H9 (cell line): Measurements from ENCODE around the gene RALGAPA1. TPM values are rescaled to one million over a fixed set of nuclear protein-coding genes. Genes with fewer than 3 reads are reported as not detected.

Source experiments
- DNase-seq: peaks from one replicate; pipeline ENCODE4 v3.0.0-alpha.2; 2017
- H2AFZ ChIP-seq: one replicate; pipeline ENCODE4 v1.6.1; 2013; ENCODE audit warnings: mild to moderate bottlenecking, low read length, control low read depth, moderate library complexity
- H2AK5ac ChIP-seq: 2 replicates; pipeline ENCODE4 v1.6.1; 2013; ENCODE audit warnings: low read length, control low read depth, mixed read lengths; ENCODE audit not compliant: insufficient read length
- H2BK120ac ChIP-seq: one replicate; pipeline ENCODE4 v1.6.1; 2013; ENCODE audit warnings: low read depth, mild to moderate bottlenecking, low read length, control low read depth, inconsistent platforms; ENCODE audit not compliant: poor library complexity, severe bottlenecking
- H2BK12ac ChIP-seq: 2 replicates; pipeline ENCODE4 v1.6.1; 2013; ENCODE audit warnings: low read length, control low read depth, mixed read lengths, low read depth; ENCODE audit not compliant: insufficient read length
- H2BK15ac ChIP-seq: 2 replicates; pipeline ENCODE4 v1.6.1; 2013; ENCODE audit warnings: low read depth, low read length, control low read depth
- H2BK20ac ChIP-seq: one replicate; pipeline ENCODE4 v1.6.1; 2013; ENCODE audit warnings: low read depth, mild to moderate bottlenecking, low read length, control low read depth, inconsistent platforms; ENCODE audit not compliant: poor library complexity, severe bottlenecking
- H2BK5ac ChIP-seq: 2 replicates; pipeline ENCODE4 v1.6.1; 2013; ENCODE audit warnings: low read length, control low read depth, mixed read lengths; ENCODE audit not compliant: insufficient read length
- H3K14ac ChIP-seq: 2 replicates; pipeline ENCODE4 v1.6.1; 2013; ENCODE audit warnings: low read length, control low read depth; ENCODE audit not compliant: insufficient read depth
- H3K18ac ChIP-seq: 2 replicates; pipeline ENCODE4 v1.6.1; 2013; ENCODE audit warnings: low read depth, mild to moderate bottlenecking, mixed read lengths, low read length, control low read depth; ENCODE audit not compliant: insufficient read length
- H3K23ac ChIP-seq: 2 replicates; pipeline ENCODE4 v1.6.1; 2013; ENCODE audit warnings: low read length, control low read depth, mixed read lengths, low read depth; ENCODE audit not compliant: insufficient read length
- H3K23me2 ChIP-seq: 2 replicates; pipeline ENCODE4 v1.6.1; 2013; ENCODE audit warnings: low read depth, mild to moderate bottlenecking, mixed read lengths, low read length, control low read depth; ENCODE audit not compliant: insufficient read length, poor library complexity, severe bottlenecking
- H3K27ac ChIP-seq: 2 replicates; pipeline ENCODE4 v1.5.1; 2013; ENCODE audit warnings: low read length, control low read depth, mixed read lengths, low read depth; ENCODE audit not compliant: insufficient read length
- H3K27me3 ChIP-seq: 2 replicates; pipeline ENCODE4 v1.6.1; 2013; ENCODE audit warnings: low read length, control low read depth, inconsistent platforms; ENCODE audit not compliant: insufficient read depth
- H3K4ac ChIP-seq: 2 replicates; pipeline ENCODE4 v1.6.1; 2013; ENCODE audit warnings: low read depth, mild to moderate bottlenecking, control low read depth, inconsistent platforms, low read length, moderate library complexity
- H3K4me1 ChIP-seq: 2 replicates; pipeline ENCODE4 v1.6.1; 2013; ENCODE audit warnings: low read length, control low read depth, inconsistent platforms; ENCODE audit not compliant: insufficient read depth
- H3K4me2 ChIP-seq: 2 replicates; pipeline ENCODE4 v1.6.1; 2013; ENCODE audit warnings: low read length, control low read depth, mixed read lengths; ENCODE audit not compliant: insufficient read length, insufficient read depth
- H3K56ac ChIP-seq: 2 replicates; pipeline ENCODE4 v1.6.1; 2013; ENCODE audit warnings: low read depth, mild to moderate bottlenecking, mixed read lengths, low read length, control low read depth; ENCODE audit not compliant: insufficient read length
- H3K79me1 ChIP-seq: 2 replicates; pipeline ENCODE4 v1.6.1; 2013; ENCODE audit warnings: low read depth, mild to moderate bottlenecking, moderate library complexity, low read length, control low read depth, inconsistent platforms; ENCODE audit not compliant: insufficient read depth, poor library complexity, severe bottlenecking
- H3K79me2 ChIP-seq: 2 replicates; pipeline ENCODE4 v1.6.1; 2013; ENCODE audit warnings: low read length, control low read depth, inconsistent platforms; ENCODE audit not compliant: insufficient read depth
- H3K9ac ChIP-seq: 2 replicates; pipeline ENCODE4 v1.6.1; 2013; ENCODE audit warnings: low read length, control low read depth, mixed read lengths; ENCODE audit not compliant: insufficient read length; ENCODE audit errors: extremely low read depth
- H3K9me3 ChIP-seq: one replicate; pipeline ENCODE4 v1.6.1; 2013; ENCODE audit warnings: low read depth, low read length, inconsistent platforms; ENCODE audit not compliant: control insufficient read depth
- H3T11ph ChIP-seq: one replicate; pipeline ENCODE4 v1.6.1; 2013; ENCODE audit warnings: mild to moderate bottlenecking, low read length, control low read depth, inconsistent platforms
- H4K20me1 ChIP-seq: one replicate; pipeline ENCODE4 v1.6.1; 2013; ENCODE audit not compliant: control insufficient read depth, insufficient read length, insufficient read depth
- H4K5ac ChIP-seq: 2 replicates; pipeline ENCODE4 v1.6.1; 2013; ENCODE audit warnings: low read depth, mild to moderate bottlenecking, mixed read lengths, low read length, control low read depth; ENCODE audit not compliant: insufficient read length
- H4K8ac ChIP-seq: replicated peaks from 2 replicates; pipeline ENCODE4 v1.6.1; 2013; ENCODE audit warnings: low read length, control low read depth, mixed read lengths, low read depth; ENCODE audit not compliant: insufficient read length
- H4K91ac ChIP-seq: 2 replicates; pipeline ENCODE4 v1.6.1; 2013; ENCODE audit warnings: low read depth, mild to moderate bottlenecking, moderate library complexity, mixed read lengths, low read length, control low read depth; ENCODE audit not compliant: insufficient read length
- H3K27ac Mint-ChIP-seq, 3 experiments: 2 replicates in 2 of 3; 3 replicates in 1 of 3; pipeline ENCODE4 v1.8.0; 2020 to 2021; ENCODE audit warnings: mixed read lengths in 3 of 3, mild to moderate bottlenecking in 1 of 3, moderate library complexity in 1 of 3
- H3K27me3 Mint-ChIP-seq: 2 replicates; pipeline ENCODE4 v1.8.0; 2021; ENCODE audit warnings: low read depth, mild to moderate bottlenecking, moderate library complexity, mixed read lengths
- H3K36me3 Mint-ChIP-seq, 3 experiments: 2 replicates in 2 of 3; 3 replicates in 1 of 3; pipeline ENCODE4 v1.8.0; 2020 to 2021; ENCODE audit warnings: low read depth in 3 of 3, mixed read lengths in 3 of 3; ENCODE audit not compliant: insufficient read depth in 1 of 3
- H3K4me1 Mint-ChIP-seq, 2 experiments: 2 replicates each; pipeline ENCODE4 v1.8.0; 2020; ENCODE audit warnings: mixed read lengths in 2 of 2
- H3K4me3 Mint-ChIP-seq, 2 experiments: 2 replicates in 1 of 2; 3 replicates in 1 of 2; pipeline ENCODE4 v1.8.0; 2020 to 2021; ENCODE audit warnings: mild to moderate bottlenecking in 2 of 2, mixed read lengths in 2 of 2, moderate library complexity in 1 of 2
- H3K9me3 Mint-ChIP-seq, 2 experiments: 2 replicates in 1 of 2; 3 replicates in 1 of 2; pipeline ENCODE4 v1.8.0; 2020; ENCODE audit warnings: mild to moderate bottlenecking in 2 of 2, mixed read lengths in 2 of 2, moderate library complexity in 1 of 2
- CTCF ChIP-seq: fragments of 200-600 bp; sonication (generic); conservative IDR thresholded peaks from 3 replicates; pipeline ENCODE4 v1.8.0; 2021; ENCODE audit warnings: antibody characterized with exemption, mild to moderate bottlenecking
- WGBS: extraction: QIAGEN DNeasy Blood & Tissue Kit; methylation state at CpG from one replicate; pipeline ENCODE4 v1.1.7; 2013; ENCODE audit warnings: missing lambda C conversion rate, low lambda C conversion rate, mixed read lengths; ENCODE audit not compliant: insufficient read length; ENCODE audit errors: extremely low coverage; 5-methylcytosine and 5-hydroxymethylcytosine counted together
- total RNA-seq: library from RNA; stranded (reverse); gene quantifications from 2 replicates; pipeline ENCODE4 v1.2.1, GENCODE V29; 2021

The RALGAPA1 gene
- total RNA-seq, 1 experiment from 2014 or later, result 29.8 TPM

- Histone ChIP-seq H2BK5ac (no peak overlapping the region), H4K20me1 (no peaks in the 10 kb centered on the region), H3K27me3 (no peaks in the 10 kb centered on the region), H2BK120ac (no peak overlapping the region), H3K18ac (no peak overlapping the region), H3K79me1 (no peaks in the 10 kb centered on the region), H4K5ac (no peak overlapping the region), H3K27ac (no peak overlapping the region), H2AK5ac (no peak overlapping the region), H3K4me1 (no peaks in the 10 kb centered on the region), H3K56ac (no peak overlapping the region), H3K4ac (no peak overlapping the region), H4K91ac (no peak overlapping the region), H3K79me2 (no peaks in the 10 kb centered on the region), H3K14ac (no peak overlapping the region), H3K4me2 (no peak overlapping the region), H2BK20ac (no peak overlapping the region), H2AFZ (no peak overlapping the region), H3K23ac (no peak overlapping the region), H4K8ac (no peak overlapping the region), H3K9ac (no peak overlapping the region), H2BK15ac (no peak overlapping the region), H3T11ph (no peak overlapping the region), H3K9me3 (no peaks in the 10 kb centered on the region), H3K23me2 (no peaks in the 10 kb centered on the region), H2BK12ac (no peak overlapping the region)
- Mint-ChIP-seq H3K36me3 (peaks cover 0 to 31% (median 0%) of the 10 kb centered on the region in 3 experiments; a peak in 3 of 7 replicates), H3K4me1 (no peaks in the 10 kb centered on the region; a peak in 1 of 4 replicates), H3K27ac (no peak overlapping the region), H3K4me3 (no peak overlapping the region), H3K9me3 (no peaks in the 10 kb centered on the region), H3K27me3 (no peaks in the 10 kb centered on the region)
- no peak for TF ChIP-seq CTCF
- WGBS, result no CpG with 5 or more reads among the region's 3 CpGs
- no peak for DNase-seq
Observed at GRCh38 chr14:35752380-35752779, 56.7 kb downstream of the RALGAPA1 start.
